AML-193 (cell line): ENCODE results near the gene VEGFA.

Source experiments
- DNase-seq, 2 experiments: peaks; one replicate each; lab custom pipeline; 2025; lab: John Stamatoyannopoulos, UW

The VEGFA gene

GRCh38 chr6:43772681-43773049 lies 2.7 kb downstream of the VEGFA start:
- no peak for DNase-seq

- peak; percentile 79 to 80 for DNase-seq
These were observed 3.3 kb downstream of the VEGFA start for GRCh38 chr6:43773050-43773979.

- DNase-seq = no peak
These were observed 4.2 kb downstream of the VEGFA start for GRCh38 chr6:43773980-43774775.

- DNase-seq = peak; percentile 79 to 83
These were observed 4.9 kb downstream of the VEGFA start for GRCh38 chr6:43774776-43775534.

- DNase-seq = no peak
These were observed 5.5 kb downstream of the VEGFA start for GRCh38 chr6:43775535-43775885.

- no peak for DNase-seq
These were observed 6.2 kb downstream of the VEGFA start for GRCh38 chr6:43776115-43776798.

GRCh38 chr6:43776799-43777776 lies 7.1 kb downstream of the VEGFA start:
- no peak for DNase-seq

- DNase-seq = no peak
These were observed 8.3 kb downstream of the VEGFA start for GRCh38 chr6:43778131-43778855.

- DNase-seq = no peak
These were observed 9.2 kb downstream of the VEGFA start for GRCh38 chr6:43778976-43779851.

GRCh38 chr6:43779852-43780236 lies 9.8 kb downstream of the VEGFA start:
- no peak for DNase-seq

GRCh38 chr6:43780293-43780692 lies 10.3 kb downstream of the VEGFA start:
- DNase-seq = no peak

GRCh38 chr6:43780941-43781928 lies 11.2 kb downstream of the VEGFA start:
- DNase-seq = no peak

GRCh38 chr6:43781941-43782704 lies 12.1 kb downstream of the VEGFA start:
- no peak for DNase-seq

- no peak for DNase-seq
These were observed 12.9 kb downstream of the VEGFA start for GRCh38 chr6:43782764-43783513.

- DNase-seq = no peak
These were observed 14.2 kb downstream of the VEGFA start for GRCh38 chr6:43784049-43784855.
